ENCODE results near the gene NUP188. TPM values are rescaled to one million over a fixed set of nuclear protein-coding genes. Genes with fewer than 3 reads are reported as not detected.

The NUP188 gene
- total and polyA plus RNA-seq, 10 donors, result 11.0 to 72.5 (median 49.7) TPM

GRCh38 chr9:129006328-129007034, 59.0 kb downstream of the NUP188 start:
- H3K27me3 ChIP-seq (replicated peaks in 1 of 7), result no peaks in the 10 kb centered on the region
- peaks cover 0 to 100% (median 93%) of the 10 kb centered on the region in 6 donors for H3K36me3 ChIP-seq
- peak; percentile 31 to 35 (median 32) for TF ChIP-seq POLR2AphosphoS5 (IDR thresholded peaks at IDR 0.05)
- TF ChIP-seq CTCF (IDR thresholded peaks at IDR 0.05 in 8 of 11, conservative IDR thresholded peaks at IDR 0.05 in 3 of 11), result peak in 10 of 11 experiments; percentile 19 to 90 (median 78)
- no peak for TF ChIP-seq POLR2A (IDR thresholded peaks at IDR 0.05)
- H3K4me1 ChIP-seq, result peaks cover 0 to 27% (median 9%) of the 10 kb centered on the region in 6 donors
- peak overlapping the region in 2 of 8 donors; percentile 26 for H3K27ac ChIP-seq
- intact Hi-C loops (cut with DNase I; ENCODE audit: low total_unique reads), result no loop called here
- DNase-seq, result no peak
- no peak overlapping the region for H3K4me3 ChIP-seq
- no peaks in the 10 kb centered on the region for H3K9me3 ChIP-seq
- WGBS, 5 donors, result 53 to 63% (median 61%) methylated on average over 20 to 21 of the region's 21 CpGs

DNA sequence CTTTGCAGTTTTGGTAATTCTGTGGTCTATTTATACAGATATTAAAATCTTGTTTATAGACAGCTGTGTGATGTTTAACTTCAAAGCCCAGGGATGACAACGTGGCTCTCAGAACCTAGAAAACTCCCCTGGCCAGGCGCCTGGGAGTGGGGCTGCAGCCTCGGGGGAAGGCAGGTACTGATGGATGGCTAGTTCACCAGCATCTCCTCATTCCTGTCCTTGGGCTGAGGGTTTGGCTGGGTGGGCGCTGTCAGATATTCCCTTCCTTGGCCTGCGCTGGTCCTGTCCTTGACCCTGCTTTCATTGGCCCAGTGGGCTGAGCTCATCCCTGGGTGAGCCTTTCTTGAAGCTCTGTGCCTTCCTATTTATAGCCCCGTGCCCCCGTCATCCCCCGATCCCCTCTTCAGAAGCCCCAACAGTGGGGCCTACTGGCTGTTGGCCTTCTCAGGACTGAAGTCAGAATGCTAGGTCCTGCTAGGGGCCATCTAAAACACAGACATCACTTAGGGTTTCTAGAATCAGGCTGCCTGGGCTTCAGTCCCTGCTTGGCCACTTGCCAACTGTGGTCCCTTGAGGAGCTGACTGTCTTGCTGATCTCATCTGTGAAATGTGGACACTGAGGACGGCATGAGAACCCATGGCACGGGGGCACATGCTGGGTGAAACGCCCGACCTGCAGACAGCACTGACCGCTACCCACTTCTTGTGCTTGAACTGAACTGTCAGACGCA, 59.7 kb downstream of the NUP188 start:
- peaks cover 0 to 100% (median 93%) of the 10 kb centered on the region in 6 donors for H3K36me3 ChIP-seq
- peaks cover 0 to 27% (median 9%) of the 10 kb centered on the region in 6 donors for H3K4me1 ChIP-seq
- intact Hi-C loops (cut with DNase I; ENCODE audit: low total_unique reads), result no loop called here
- WGBS, 5 donors, result 84 to 92% (median 86%) methylated on average over 13 to 14 of the region's 14 CpGs
- no peaks in the 10 kb centered on the region for H3K9me3 ChIP-seq
- TF ChIP-seq POLR2AphosphoS5 (IDR thresholded peaks at IDR 0.05) (peak in 1 of 3 donors; percentile 6), POLR2A (IDR thresholded peaks at IDR 0.05) (no peak), CTCF (IDR thresholded peaks at IDR 0.05 in 8 of 11, conservative IDR thresholded peaks at IDR 0.05 in 3 of 11) (peak in 4 of 11 experiments; percentile 0 to 46 (median 18))
- no peaks in the 10 kb centered on the region for H3K27me3 ChIP-seq (replicated peaks in 1 of 7)
- H3K4me3 ChIP-seq, result no peak overlapping the region
- DNase-seq, result no peak
- peak overlapping the region in 2 of 8 donors; percentile 26 for H3K27ac ChIP-seq

DNA sequence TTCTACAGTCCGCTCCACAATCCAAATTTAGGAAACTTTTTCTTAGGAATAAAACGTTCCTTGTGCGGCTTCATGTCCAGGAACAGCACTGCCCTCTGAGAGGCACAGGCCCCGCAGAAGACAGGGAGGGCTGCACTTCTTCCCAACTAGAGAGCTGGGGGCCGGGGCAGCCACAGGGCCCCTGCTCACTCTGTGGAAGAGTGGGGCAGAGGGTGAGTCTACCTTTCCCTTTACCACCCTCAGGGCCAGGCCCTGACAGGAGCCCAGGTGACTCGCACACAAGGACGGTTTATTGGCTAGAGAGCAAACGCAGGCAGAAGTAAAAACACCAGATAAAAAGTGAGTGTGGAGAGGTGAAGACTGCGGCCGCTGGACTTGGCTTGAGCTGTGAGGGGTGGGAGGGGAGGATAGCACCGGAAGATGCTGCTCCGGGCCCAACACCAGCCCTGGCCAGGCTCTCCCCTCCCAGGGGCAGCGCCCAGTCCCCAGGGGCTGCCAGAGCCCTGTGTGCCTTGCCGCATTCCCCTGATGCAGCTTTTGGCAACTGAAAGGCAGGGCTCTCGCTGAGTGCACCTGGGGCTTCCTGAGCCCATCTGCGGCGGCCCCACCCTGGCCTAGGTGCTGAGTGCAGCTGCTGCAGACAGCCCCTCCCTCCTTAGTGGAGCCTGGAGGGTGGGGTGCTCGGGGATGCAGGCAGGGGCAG, 60.4 kb downstream of the NUP188 start:
- no peak for DNase-seq
- H3K27ac ChIP-seq, result no peak overlapping the region
- 87 to 92% (median 90%) methylated on average over 16 to 18 of the region's 18 CpGs for WGBS, 5 donors

More for the DNA sequence above, 60.4 kb downstream of the NUP188 start:
- TF ChIP-seq CTCF (IDR thresholded peaks at IDR 0.05 in 8 of 11, conservative IDR thresholded peaks at IDR 0.05 in 3 of 11), result no peak
- peak in 2 of 3 donors; percentile 13 to 54 for TF ChIP-seq POLR2AphosphoS5 (IDR thresholded peaks at IDR 0.05)
- no peak for TF ChIP-seq POLR2A (IDR thresholded peaks at IDR 0.05)
- Histone ChIP-seq H3K9me3 (no peaks in the 10 kb centered on the region), H3K36me3 (peaks cover 0 to 100% (median 93%) of the 10 kb centered on the region in 6 donors), H3K27me3 (replicated peaks in 1 of 7) (no peaks in the 10 kb centered on the region), H3K4me1 (peaks cover 0 to 27% (median 9%) of the 10 kb centered on the region in 6 donors), H3K4me3 (no peak overlapping the region)
- intact Hi-C loops (cut with DNase I; ENCODE audit: low total_unique reads), result no loop called here
